CD14-positive monocyte (primary cell): ENCODE measurements around the gene DCP1A. TPM values are rescaled to one million over a fixed set of nuclear protein-coding genes. Genes with fewer than 3 reads are reported as not detected.
A peak's percentile ranks its signal among the peaks of the same experiment; 100 is the strongest.

ENCODE experiments used
- DNase-seq, 3 donors: peaks; one replicate each; pipeline ENCODE4 v3.0.0-alpha.2; 2011 to 2022
- H2AFZ ChIP-seq: 2 replicates; pipeline ENCODE4 v1.6.0; 2012; ENCODE audit warnings: mild to moderate bottlenecking, low read depth, low read length, inconsistent platforms; ENCODE audit not compliant: insufficient read depth, poor library complexity, severe bottlenecking
- H3K27ac ChIP-seq, 2 donors: 1 replicate in 1 of 2; 2 replicates in 1 of 2; pipeline ENCODE4 v1.5.1; 2012 to 2013; ENCODE audit warnings: low read length in 2 of 2, control low read depth in 1 of 2, inconsistent platforms in 1 of 2, low read depth in 1 of 2, mild to moderate bottlenecking in 1 of 2
- H3K27me3 ChIP-seq, 2 donors: one replicate each; pipeline versions ENCODE4 v1.6.0 to v1.6.1; 2011 to 2013; ENCODE audit warnings: low read length in 2 of 2; ENCODE audit not compliant: control insufficient read depth in 2 of 2, insufficient read depth in 2 of 2
- H3K36me3 ChIP-seq, 2 donors: replicated peaks in 1 of 2; 1 replicate in 1 of 2; 2 replicates in 1 of 2; pipeline versions ENCODE4 v1.5.1 to v1.6.1; 2012 to 2013; ENCODE audit warnings: low read length in 2 of 2, control low read depth in 1 of 2, inconsistent platforms in 1 of 2, mild to moderate bottlenecking in 1 of 2; ENCODE audit not compliant: insufficient read depth in 2 of 2, control insufficient read depth in 1 of 2
- H3K4me1 ChIP-seq, 2 donors: 1 replicate in 1 of 2; 2 replicates in 1 of 2; pipeline versions ENCODE4 v1.5.1 to v1.6.1; 2012 to 2013; ENCODE audit warnings: low read length in 2 of 2, control low read depth in 1 of 2, inconsistent platforms in 1 of 2, mild to moderate bottlenecking in 1 of 2, moderate library complexity in 1 of 2; ENCODE audit not compliant: insufficient read depth in 2 of 2, control insufficient read depth in 1 of 2
- H3K4me2 ChIP-seq: replicated peaks from 2 replicates; pipeline ENCODE3; 2012; ENCODE audit warnings: low read length, moderate library complexity, mild to moderate bottlenecking; ENCODE audit not compliant: poor library complexity, severe bottlenecking; ENCODE audit errors: extremely low read depth
- H3K4me3 ChIP-seq, 3 experiments: fragments of 200-600 bp in 1 of 3; sonication (generic) in 1 of 3; replicated peaks in 1 of 3; 1 replicate in 2 of 3; 2 replicates in 1 of 3; pipeline ENCODE4 v1.5.1; 2011 to 2013; ENCODE audit warnings: low read length in 3 of 3, mild to moderate bottlenecking in 3 of 3, control low read depth in 2 of 3, low read depth in 2 of 3, inconsistent platforms in 1 of 3, moderate library complexity in 1 of 3
- H3K79me2 ChIP-seq: 2 replicates; pipeline ENCODE4 v1.6.0; 2012; ENCODE audit warnings: mild to moderate bottlenecking, control low read depth, inconsistent platforms, low read length, moderate library complexity; ENCODE audit not compliant: insufficient read depth
- H3K9ac ChIP-seq: 2 replicates; pipeline ENCODE4 v1.6.0; 2017; ENCODE audit warnings: low read length, mild to moderate bottlenecking; ENCODE audit not compliant: insufficient read depth, poor library complexity, severe bottlenecking
- H3K9me3 ChIP-seq, 2 donors: replicated peaks in 1 of 2; 1 replicate in 1 of 2; 2 replicates in 1 of 2; pipeline versions ENCODE4 v1.5.1 to v1.6.1; 2012 to 2013; ENCODE audit warnings: low read length in 2 of 2, control low read depth in 1 of 2; ENCODE audit not compliant: control insufficient read depth in 1 of 2, insufficient read depth in 1 of 2
- H4K20me1 ChIP-seq: 2 replicates; pipeline ENCODE4 v1.6.0; 2012; ENCODE audit warnings: mild to moderate bottlenecking, low read length, control low read depth, moderate library complexity; ENCODE audit not compliant: insufficient read depth
- H3K27ac Mint-ChIP-seq, 7 donors: one replicate each; pipeline ENCODE4 v1.8.0; 2020; ENCODE audit warnings: mild to moderate bottlenecking in 7 of 7, mixed read lengths in 7 of 7, moderate library complexity in 6 of 7, inconsistent platforms in 2 of 7
- H3K27me3 Mint-ChIP-seq, 3 donors: one replicate each; pipeline ENCODE4 v1.8.0; 2021 to 2022; ENCODE audit warnings: low read depth in 3 of 3, mild to moderate bottlenecking in 3 of 3, mixed read lengths in 3 of 3, moderate library complexity in 3 of 3, inconsistent platforms in 1 of 3
- H3K36me3 Mint-ChIP-seq, 2 donors: one replicate each; pipeline ENCODE4 v1.8.0; 2020; ENCODE audit warnings: mixed read lengths in 2 of 2, inconsistent platforms in 1 of 2, mild to moderate bottlenecking in 1 of 2
- H3K4me1 Mint-ChIP-seq: one replicate; pipeline ENCODE4 v1.8.0; 2020; ENCODE audit warnings: mild to moderate bottlenecking, mixed read lengths
- H3K4me3 Mint-ChIP-seq, 2 donors: one replicate each; pipeline ENCODE4 v1.8.0; 2020; ENCODE audit warnings: mild to moderate bottlenecking in 2 of 2, mixed read lengths in 2 of 2, moderate library complexity in 1 of 2
- H3K9me3 Mint-ChIP-seq, 7 donors: one replicate each; pipeline ENCODE4 v1.8.0; 2020 to 2022; ENCODE audit warnings: mixed read lengths in 7 of 7, mild to moderate bottlenecking in 6 of 7, moderate library complexity in 6 of 7, inconsistent platforms in 2 of 7
- CTCF ChIP-seq: fragments of 200-600 bp; IDR thresholded peaks from one replicate; pipeline ENCODE4 v1.8.0; 2022; ENCODE audit warnings: antibody characterized with exemption, mild to moderate bottlenecking
- WGBS: methylation state at CpG from one replicate; pipeline ENCODE4 v1.1.5; 2013; ENCODE audit warnings: missing lambda C conversion rate; ENCODE audit not compliant: insufficient coverage; 5-methylcytosine and 5-hydroxymethylcytosine counted together
- intact Hi-C, 2 donors: fragments of 100-400 bp; cut with micrococcal nuclease; formaldehyde crosslinking; loops; one replicate each; pipeline versions ENCODE4 v1.15.0 to v1.15.1; 2023
- polyA plus RNA-seq, 3 donors: library from polyadenylated mRNA; depleted of rRNA in 1 of 3; unstranded in 2 of 3; stranded (reverse) in 1 of 3; fragments of 300-500 nt in 2 of 3; fragments of >200 nt in 1 of 3; fragmentation: Illumina TruSeq in 2 of 3; gene quantifications; 1 replicate in 2 of 3; 2 replicates in 1 of 3; pipeline ENCODE4 v1.2.3, GENCODE V29; 2012 to 2021

Gene DCP1A
- polyA plus RNA-seq, 3 donors, result 11.9 to 25.4 (median 19.3) TPM

GRCh38 chr3:53244271-53244670 lies 103.1 kb downstream of the DCP1A start:
- Histone ChIP-seq H3K9me3 (no peaks in the 10 kb centered on the region), H3K27ac (peak overlapping the region; percentile 90 to 94), H3K9ac (peak overlapping the region; percentile 59), H4K20me1 (peaks cover 95% of the 10 kb centered on the region), H3K36me3 (peaks cover 33 to 54% of the 10 kb centered on the region in 2 donors), H2AFZ (no peak overlapping the region), H3K4me2 (peak overlapping the region; percentile 27), H3K4me3 (peak overlapping the region in 1 of 3 experiments; percentile 44), H3K4me1 (peaks cover 92 to 97% of the 10 kb centered on the region in 2 donors), H3K27me3 (no peaks in the 10 kb centered on the region), H3K79me2 (peaks cover 100% of the 10 kb centered on the region)
- Mint-ChIP-seq H3K36me3 (peaks cover 52 to 69% of the 10 kb centered on the region in 2 donors), H3K4me1 (peaks cover 81% of the 10 kb centered on the region), H3K4me3 (no peak overlapping the region), H3K27ac (peak overlapping the region; percentile 93 to 99 (median 96)), H3K27me3 (no peaks in the 10 kb centered on the region), H3K9me3 (peaks cover 0 to 2% (median 0%) of the 10 kb centered on the region in 7 donors)
- no peak for TF ChIP-seq CTCF
- no peak for DNase-seq
- WGBS, result 91% methylated on average over 8 of the region's 8 CpGs
- intact Hi-C loops, result no loop called here

GRCh38 chr3:53243785-53244184 lies 103.6 kb downstream of the DCP1A start:
- H3K79me2 ChIP-seq, result peaks cover 100% of the 10 kb centered on the region
- peak overlapping the region; percentile 93 to 99 (median 96) for H3K27ac Mint-ChIP-seq
- H3K36me3 ChIP-seq, result peaks cover 38 to 58% of the 10 kb centered on the region in 2 donors
- TF ChIP-seq CTCF, result no peak
- peaks cover 55 to 74% of the 10 kb centered on the region in 2 donors for H3K36me3 Mint-ChIP-seq
- H3K4me1 Mint-ChIP-seq, result peaks cover 84% of the 10 kb centered on the region
- H3K4me1 ChIP-seq, result peaks cover 87 to 92% of the 10 kb centered on the region in 2 donors
- peak overlapping the region; percentile 59 for H3K9ac ChIP-seq
- no peaks in the 10 kb centered on the region for H3K27me3 ChIP-seq
- H3K9me3 ChIP-seq, result no peaks in the 10 kb centered on the region
- WGBS, result 75% methylated on average over 4 of the region's 8 CpGs
- peaks cover 0 to 2% (median 0%) of the 10 kb centered on the region in 7 donors for H3K9me3 Mint-ChIP-seq
- H3K27ac ChIP-seq, result peak overlapping the region; percentile 90 to 94
- no peaks in the 10 kb centered on the region for H3K27me3 Mint-ChIP-seq
- DNase-seq, result no peak
- intact Hi-C loops, result no loop called here
- H4K20me1 ChIP-seq, result peaks cover 98% of the 10 kb centered on the region
- H3K4me3 Mint-ChIP-seq, result no peak overlapping the region
- H3K4me2 ChIP-seq, result peak overlapping the region; percentile 62
- H3K4me3 ChIP-seq, result peak overlapping the region in 1 of 3 experiments; percentile 44
- H2AFZ ChIP-seq, result no peak overlapping the region
